ENCODE measurements around the gene RAPGEF5. TPM values are rescaled to one million over a fixed set of nuclear protein-coding genes. Genes with fewer than 3 reads are reported as not detected.
"Not testable (repeated sequence)": the region's sequence is repeated elsewhere in the genome, so short reads cannot be mapped to it uniquely, and the experiment has no call there.

RAPGEF5 gene
- total RNA-seq, 1 donor from 2014 or later: 12.4 TPM

- Mint-ChIP-seq H3K36me3 (ENCODE audit: low read depth) (no peaks in the 10 kb centered on the region), H3K4me1 (peaks cover 3% of the 10 kb centered on the region), H3K4me3 (no peak overlapping the region), H3K27me3 (peaks cover 3% of the 10 kb centered on the region), H3K27ac (no peak overlapping the region), H3K9me3 (no peaks in the 10 kb centered on the region)
- ChIA-PET CTCF (interaction anchor here (0.7 to 4.3 kb wide), 5 partner anchors 9 to 393 kb away, joined by 3 to 43 read pairs (median 17); partner anchors contain the start of gene STEAP1B), POLR2A (no interaction called here)
- DNase-seq (no peak), ATAC-seq (ENCODE audit: low read depth) (no peak)
- intact Hi-C loops (cut with micrococcal nuclease): loop anchor here (10.0 kb wide), 1 partner anchor 637 kb away; no protein-coding TSS in a partner anchor
- no peak for TF ChIP-seq CTCF (IDR thresholded peaks at IDR 0.05)
These were observed 248.7 kb downstream of the RAPGEF5 start for GRCh38 chr7:22108151-22108845.

- no peak for ATAC-seq (ENCODE audit: low read depth)
- Mint-ChIP-seq H3K27ac (no peak overlapping the region), H3K4me3 (no peak overlapping the region), H3K36me3 (ENCODE audit: low read depth) (no peaks in the 10 kb centered on the region), H3K27me3 (peaks cover 17% of the 10 kb centered on the region), H3K9me3 (no peaks in the 10 kb centered on the region), H3K4me1 (peaks cover 3% of the 10 kb centered on the region)
- TF ChIP-seq CTCF (IDR thresholded peaks at IDR 0.05): no peak
- no peak for DNase-seq
- ChIA-PET CTCF (interaction anchor here (1.0 to 1.4 kb wide), 3 partner anchors 22 to 397 kb away, joined by 3 to 5 read pairs (median 4); no protein-coding TSS in a partner anchor), POLR2A (no interaction called here)
- intact Hi-C loops (cut with micrococcal nuclease): loop anchor here (10.0 kb wide), 1 partner anchor 639 kb away; no protein-coding TSS in a partner anchor
These were observed 251.4 kb downstream of the RAPGEF5 start for GRCh38 chr7:22105550-22105949.

- Mint-ChIP-seq H3K36me3 (ENCODE audit: low read depth) (no peaks in the 10 kb centered on the region), H3K27me3 (peaks cover 8% of the 10 kb centered on the region), H3K4me1 (no peaks in the 10 kb centered on the region), H3K4me3 (no peak overlapping the region), H3K9me3 (no peaks in the 10 kb centered on the region), H3K27ac (no peak overlapping the region)
- ChIA-PET CTCF (interaction anchor here (0.6 kb wide), 1 partner anchor 9 kb away, joined by 3 read pairs; no protein-coding TSS in a partner anchor), POLR2A (no interaction called here)
- TF ChIP-seq CTCF (IDR thresholded peaks at IDR 0.05): no peak
- no peak for ATAC-seq (ENCODE audit: low read depth)
- intact Hi-C loops (cut with micrococcal nuclease): no loop called here
- DNase-seq: no peak
These were observed 262.3 kb downstream of the RAPGEF5 start for GRCh38 chr7:22094413-22095342.

GRCh38 chr7:22093936-22094335, 263.0 kb downstream of the RAPGEF5 start:
- intact Hi-C loops (cut with micrococcal nuclease): no loop called here
- ATAC-seq (ENCODE audit: low read depth): no peak
- TF ChIP-seq CTCF (IDR thresholded peaks at IDR 0.05): no peak
- no peaks in the 10 kb centered on the region for H3K4me1 Mint-ChIP-seq
- CTCF ChIA-PET: interaction anchor here (0.6 kb wide), 1 partner anchor 10 kb away, joined by 3 read pairs; no protein-coding TSS in a partner anchor
- peaks cover 7% of the 10 kb centered on the region for H3K27me3 Mint-ChIP-seq
- no peak overlapping the region for H3K27ac Mint-ChIP-seq
- no peak overlapping the region for H3K4me3 Mint-ChIP-seq
- no peaks in the 10 kb centered on the region for H3K36me3 Mint-ChIP-seq (ENCODE audit: low read depth)
- no peak for DNase-seq
- POLR2A ChIA-PET: no interaction called here
- H3K9me3 Mint-ChIP-seq: no peaks in the 10 kb centered on the region

- no peak for TF ChIP-seq CTCF (IDR thresholded peaks at IDR 0.05)
- intact Hi-C loops (cut with micrococcal nuclease): no loop called here
- Mint-ChIP-seq H3K4me1 (no peaks in the 10 kb centered on the region), H3K9me3 (no peaks in the 10 kb centered on the region), H3K27ac (no peak overlapping the region), H3K36me3 (ENCODE audit: low read depth) (no peaks in the 10 kb centered on the region), H3K27me3 (peaks cover 8% of the 10 kb centered on the region), H3K4me3 (no peak overlapping the region)
- ChIA-PET CTCF (interaction anchor here (0.6 kb wide), 1 partner anchor 9 kb away, joined by 4 read pairs; no protein-coding TSS in a partner anchor), POLR2A (no interaction called here)
- DNase-seq (no peak), ATAC-seq (ENCODE audit: low read depth) (no peak)
These were observed 264.0 kb downstream of the RAPGEF5 start for GRCh38 chr7:22093001-22093400.

GRCh38 chr7:22090958-22091525, 265.9 kb downstream of the RAPGEF5 start:
- intact Hi-C loops (cut with micrococcal nuclease); POLR2A ChIA-PET; H3K27ac Mint-ChIP-seq; DNase-seq; H3K4me3 Mint-ChIP-seq; H3K36me3 Mint-ChIP-seq (ENCODE audit: low read depth); H3K4me1 Mint-ChIP-seq; ATAC-seq (ENCODE audit: low read depth); H3K9me3 Mint-ChIP-seq; H3K27me3 Mint-ChIP-seq: not testable (repeated sequence)
- CTCF ChIA-PET: interaction anchor here (1.5 kb wide), 1 partner anchor 19 kb away, joined by 4 read pairs; no protein-coding TSS in a partner anchor

All from activated B cell treated with CpG ODN at 0.5 μM for 24 hours (primary cell).